HTR-8/SVneo (cell line): Measurements from ENCODE around the gene CTBP2.
"Not testable (repeated sequence)": the region's sequence is repeated elsewhere in the genome, so short reads cannot be mapped to it uniquely, and the experiment has no call there.

Experiments used
- DNase-seq: peaks from one replicate; pipeline ENCODE4 v3.0.0; 2011; ENCODE audit warnings: low spot score, mixed read lengths; ENCODE audit not compliant: insufficient read length
- FAIRE-seq: peaks from 2 replicates; lab custom pipeline; 2011; peaks lifted over from hg19 to GRCh38; lab: Jason Lieb, UNC

The CTBP2 gene

GRCh38 chr10:125187238-125188194 lies 27.2 kb upstream of the CTBP2 start:
- DNase-seq (no peak), FAIRE-seq (no peak)

DNA sequence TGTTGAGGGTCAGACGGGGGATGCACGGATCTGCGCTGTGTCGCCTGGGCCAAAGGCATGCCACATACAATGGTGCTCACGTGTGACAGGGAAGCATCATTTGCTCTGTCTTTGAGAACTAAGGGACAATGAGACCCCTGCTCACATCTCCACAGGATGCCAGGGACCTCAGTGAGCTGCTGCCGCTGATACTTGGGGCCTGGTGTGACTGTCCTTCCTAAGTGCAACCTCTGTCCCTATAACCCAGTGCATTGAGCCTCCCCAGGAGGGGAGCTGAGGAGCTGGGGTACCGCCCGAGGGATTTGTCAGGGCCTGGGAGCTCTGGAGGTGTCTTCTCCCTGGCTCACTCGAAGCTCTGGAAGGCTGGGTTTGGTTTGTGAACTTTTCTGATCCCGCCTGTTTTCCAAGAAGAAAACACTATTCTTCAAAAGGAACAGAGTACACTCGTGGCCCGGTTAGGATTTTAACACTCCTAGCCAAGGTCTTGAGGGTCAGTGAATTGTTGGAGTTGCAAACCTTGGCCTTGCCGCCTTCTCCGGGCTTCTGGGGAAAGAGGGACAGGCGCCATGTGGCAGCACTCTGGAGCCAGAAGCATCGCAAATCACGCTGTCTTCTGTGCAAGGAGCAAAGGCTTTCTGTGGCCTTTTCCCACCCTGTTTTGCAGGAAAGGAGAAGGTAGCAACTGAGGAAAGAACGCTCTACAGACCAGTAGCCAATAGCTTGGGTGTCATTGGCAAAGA lies 26.2 kb upstream of the CTBP2 start:
- DNase-seq: no peak
- no peak for FAIRE-seq

DNA sequence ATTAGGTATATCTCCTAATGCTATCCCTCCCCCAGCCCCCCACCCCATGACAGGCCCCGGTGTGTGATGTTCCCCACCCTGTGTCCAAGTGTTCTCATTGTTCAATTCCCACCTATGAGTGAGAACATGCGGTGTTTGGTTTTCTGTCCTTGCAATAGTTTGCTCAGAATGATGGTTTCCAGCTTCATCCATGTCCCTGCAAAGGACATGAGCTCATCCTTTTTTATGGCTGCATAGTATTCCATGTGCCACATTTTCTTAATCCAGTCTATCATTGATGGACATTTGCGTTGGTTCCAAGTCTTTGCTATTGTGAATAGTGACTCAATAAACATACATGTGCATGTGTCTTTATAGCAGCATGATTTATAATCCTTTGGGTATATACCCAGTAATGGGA lies 18.7 kb upstream of the CTBP2 start:
- not testable (repeated sequence) for DNase-seq, FAIRE-seq

DNA sequence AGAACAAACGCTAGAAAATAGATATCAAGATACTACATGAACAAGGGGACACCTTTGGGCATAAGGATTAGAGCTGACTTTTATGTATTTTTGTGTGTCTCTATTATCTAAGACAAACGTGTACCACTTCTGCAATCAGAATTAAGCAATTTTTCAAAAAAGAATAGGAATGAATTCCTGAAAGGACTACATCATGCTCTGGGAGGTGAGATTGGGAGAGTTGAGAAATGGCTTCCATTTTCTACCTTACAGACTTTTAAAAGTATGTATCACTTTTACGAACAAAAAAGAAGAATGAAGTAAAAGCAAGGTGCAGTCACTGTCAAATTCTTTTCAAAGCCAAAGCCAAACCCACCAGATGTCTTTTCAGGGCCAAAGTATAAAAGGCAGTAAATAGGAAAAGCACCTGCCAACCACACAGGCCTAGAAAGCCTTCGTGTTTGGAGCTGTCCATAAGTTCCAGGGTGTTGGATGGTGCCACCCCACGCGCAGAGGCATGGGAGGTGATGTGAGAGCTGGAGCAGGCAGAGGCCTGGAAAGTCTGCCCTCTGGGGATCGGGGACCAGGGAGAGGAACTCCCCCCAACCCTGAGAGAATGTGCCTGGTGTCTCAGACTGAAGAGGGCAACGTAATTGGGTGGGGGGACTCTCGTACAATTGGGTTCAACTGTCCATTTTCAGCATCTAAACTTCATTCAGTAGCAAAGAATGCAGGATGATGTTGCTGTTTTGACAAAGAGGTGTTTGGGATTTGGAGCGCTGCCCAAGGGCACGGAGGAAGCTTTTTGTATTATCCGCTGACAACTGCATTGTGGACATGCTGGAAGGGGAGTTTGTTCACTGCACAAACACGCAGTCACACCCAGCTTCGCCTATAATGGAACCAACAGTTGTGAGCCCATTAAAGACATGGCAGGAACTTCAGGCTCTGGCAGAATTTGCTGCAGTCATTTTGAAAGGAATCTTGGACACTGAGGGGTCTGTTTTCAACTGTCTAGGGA lies 17.6 kb upstream of the CTBP2 start:
- FAIRE-seq (no peak), DNase-seq (no peak)

DNA sequence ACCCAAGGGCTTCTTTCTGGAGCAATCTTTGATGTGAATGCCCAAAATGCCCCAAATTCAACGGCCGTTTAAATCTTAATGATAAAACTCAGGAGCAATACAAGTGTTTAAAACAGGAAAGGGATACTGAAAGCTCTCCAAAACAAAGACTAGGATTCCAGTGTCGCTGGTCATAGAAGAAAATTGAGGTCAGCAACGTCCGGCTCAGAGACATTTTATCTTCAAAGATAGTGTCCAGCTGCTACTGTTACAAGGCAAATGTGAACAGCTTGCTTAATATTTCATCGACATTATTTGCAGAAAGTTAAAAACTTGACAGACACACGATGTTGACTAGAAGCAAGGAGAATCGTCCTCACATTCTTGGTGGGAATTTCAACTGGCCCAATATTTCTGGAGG lies 15.4 kb upstream of the CTBP2 start:
- FAIRE-seq: no peak
- DNase-seq: no peak

- FAIRE-seq: no peak
- no peak for DNase-seq
Measured at GRCh38 chr10:125174360-125174759, 14.0 kb upstream of the CTBP2 start.

DNA sequence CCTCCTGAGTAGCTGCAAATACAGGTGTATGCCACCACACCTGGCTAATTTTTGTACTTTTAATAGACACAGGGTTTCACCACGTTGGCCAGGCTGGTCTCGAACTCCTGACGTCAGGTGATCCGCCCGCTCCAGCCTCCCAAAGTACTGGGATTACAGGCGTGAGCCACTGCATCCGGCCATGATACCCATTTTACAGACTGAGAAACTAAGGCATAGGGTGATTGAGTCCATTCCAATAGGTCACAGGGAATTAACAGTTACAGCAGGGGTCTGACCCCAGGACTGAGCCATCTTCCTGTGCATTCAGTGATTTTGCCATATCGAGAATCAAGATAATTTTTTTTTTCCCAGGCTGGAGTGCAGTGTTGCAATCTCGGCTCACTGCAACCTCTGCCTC lies 12.3 kb upstream of the CTBP2 start:
- no peak for FAIRE-seq

GRCh38 chr10:125171402-125172306 lies 11.3 kb upstream of the CTBP2 start:
- DNase-seq (no peak), FAIRE-seq (no peak)

More for the DNA sequence above, 12.3 kb upstream of the CTBP2 start:
- DNase-seq: no peak

GRCh38 chr10:125169915-125170314 lies 9.6 kb upstream of the CTBP2 start:
- FAIRE-seq: no peak
- no peak for DNase-seq

DNA sequence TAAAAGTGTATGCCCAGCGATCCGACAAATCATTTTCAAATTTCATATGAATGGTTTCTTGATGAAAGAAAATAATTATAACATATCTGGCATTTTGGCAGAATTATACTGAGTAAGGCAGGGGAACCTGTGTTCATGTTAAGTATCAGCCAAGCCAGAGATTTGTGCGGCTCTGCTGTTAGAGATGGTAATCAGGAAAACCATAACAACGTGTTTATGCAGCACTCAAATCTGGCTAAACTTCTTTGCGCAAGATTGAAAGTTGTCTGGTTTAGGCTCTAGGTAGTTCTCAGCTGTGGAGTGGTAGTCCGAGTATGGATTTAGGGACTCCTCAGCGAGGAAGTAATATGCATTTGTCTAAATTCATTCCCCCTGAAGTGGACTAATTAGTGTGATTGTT lies 8.9 kb upstream of the CTBP2 start:
- DNase-seq: no peak
- FAIRE-seq: no peak

GRCh38 chr10:125166658-125167057 lies 6.3 kb upstream of the CTBP2 start:
- FAIRE-seq: no peak
- no peak for DNase-seq

GRCh38 chr10:125165584-125166573 lies 5.5 kb upstream of the CTBP2 start:
- DNase-seq (no peak), FAIRE-seq (no peak)

- DNase-seq: no peak
- FAIRE-seq: no peak
Measured at GRCh38 chr10:125164421-125164820, 4.1 kb upstream of the CTBP2 start.

- DNase-seq: no peak
- FAIRE-seq: no peak
Measured at GRCh38 chr10:125163803-125164202, 3.4 kb upstream of the CTBP2 start.

DNA sequence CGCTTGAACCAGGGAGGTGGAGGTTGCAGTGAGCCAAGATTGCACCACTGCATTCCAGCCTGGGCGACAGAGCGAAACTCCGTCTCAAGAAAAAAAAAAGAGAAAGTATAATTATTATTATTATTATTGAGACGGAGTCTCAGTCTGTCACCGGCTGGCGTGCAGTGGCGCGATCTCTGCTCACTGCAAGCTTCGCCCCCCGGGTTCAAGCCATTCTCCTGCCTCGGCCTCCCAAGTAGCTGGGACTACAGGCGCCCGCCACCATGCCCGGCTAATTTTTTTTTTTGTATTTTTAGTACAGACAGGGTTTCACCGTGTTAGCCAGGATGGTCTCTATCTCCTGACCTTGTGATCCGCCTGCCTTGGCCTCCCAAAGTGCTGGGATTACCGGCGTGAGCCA lies 2.9 kb upstream of the CTBP2 start:
- FAIRE-seq, DNase-seq: not testable (repeated sequence)

DNA sequence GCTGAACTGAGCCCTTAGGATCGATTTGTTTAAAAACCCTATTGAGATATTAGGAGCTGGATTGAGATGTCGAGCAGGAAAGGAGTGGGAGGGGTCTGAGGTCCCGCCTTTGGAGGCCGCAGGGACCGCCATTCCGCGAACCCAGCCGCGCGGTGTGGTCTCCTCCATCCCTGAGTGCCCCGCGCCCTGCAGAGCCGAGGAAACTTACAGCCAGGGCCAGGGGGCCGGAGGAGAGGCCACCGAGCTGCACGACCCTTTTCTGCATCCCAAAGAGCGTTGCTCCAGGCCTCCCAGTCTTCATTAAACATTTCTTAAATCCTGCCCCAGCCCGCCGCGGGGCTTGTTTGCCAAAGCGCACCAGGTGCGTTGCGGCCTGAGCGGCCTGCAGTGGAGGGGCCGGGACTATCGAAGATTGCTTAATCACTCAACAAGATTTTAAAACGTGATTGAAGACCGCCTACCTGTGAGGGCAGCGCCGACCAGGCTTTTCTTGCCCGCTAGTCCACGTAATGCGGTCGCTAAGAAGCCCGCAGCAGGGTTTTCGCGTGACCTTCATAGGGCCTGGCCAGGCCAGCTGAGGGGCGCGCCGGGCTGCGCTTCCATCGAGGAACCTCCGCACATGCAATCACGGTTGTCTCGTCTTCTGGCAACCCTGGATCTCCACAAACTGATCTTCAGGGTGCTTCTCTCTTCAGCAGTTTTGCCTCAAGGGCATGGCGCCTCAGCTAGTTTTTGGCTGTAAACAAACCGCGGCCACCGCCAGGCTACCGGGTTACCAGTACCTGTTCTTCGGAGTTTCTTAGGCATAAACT lies 2.0 kb upstream of the CTBP2 start:
- FAIRE-seq (no peak), DNase-seq (no peak)

DNA sequence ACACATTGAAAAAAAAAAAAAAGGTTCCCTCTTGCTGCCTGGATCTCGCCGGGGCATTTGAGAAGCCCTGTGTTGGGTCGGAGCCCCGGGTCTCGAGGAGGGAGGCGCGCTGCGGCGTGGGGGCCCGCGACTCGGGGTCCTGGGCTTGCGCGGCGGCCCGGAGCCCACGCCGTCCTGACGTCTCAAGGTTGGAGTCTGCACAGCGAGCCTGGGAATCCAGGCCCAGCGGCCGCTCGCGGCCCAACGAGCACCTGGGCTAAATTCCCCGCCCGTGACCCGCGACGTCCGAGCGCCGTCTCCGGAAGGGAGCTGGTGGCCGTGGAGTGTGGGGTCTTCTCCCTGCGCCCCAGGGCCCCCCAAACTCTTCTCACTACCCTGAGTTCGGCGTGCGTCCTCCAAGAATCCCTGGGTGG lies 1.4 kb upstream of the CTBP2 start:
- FAIRE-seq (no peak), DNase-seq (no peak)
